Stomach smooth muscle (tissue), 2 donors: ENCODE measurements around the gene SRSF8.
A peak's percentile ranks its signal among the peaks of the same experiment; 100 is the strongest.
"Not testable (repeated sequence)": the region's sequence is repeated elsewhere in the genome, so short reads cannot be mapped to it uniquely, and the experiment has no call there.

Source experiments
- H3K27ac ChIP-seq: one replicate; pipeline ENCODE4 v1.7.0; 2013; ENCODE audit warnings: mild to moderate bottlenecking, low read length, inconsistent platforms
- H3K27me3 ChIP-seq, 2 donors: one replicate each; pipeline ENCODE4 v1.7.0; 2013; ENCODE audit warnings: low read length in 2 of 2; ENCODE audit not compliant: insufficient read depth in 2 of 2, control insufficient read depth in 1 of 2
- H3K36me3 ChIP-seq, 2 donors: one replicate each; pipeline ENCODE4 v1.7.0; 2013; ENCODE audit warnings: low read length in 2 of 2; ENCODE audit not compliant: control insufficient read depth in 2 of 2, insufficient read depth in 2 of 2
- H3K4me1 ChIP-seq: one replicate; pipeline ENCODE4 v1.7.0; 2013; ENCODE audit warnings: low read length; ENCODE audit not compliant: control insufficient read depth, insufficient read depth
- H3K4me3 ChIP-seq, 2 donors: one replicate each; pipeline ENCODE4 v1.7.0; 2013; ENCODE audit warnings: low read length in 2 of 2
- H3K9ac ChIP-seq, 2 donors: one replicate each; pipeline ENCODE4 v1.7.0; 2013; ENCODE audit warnings: low read length in 2 of 2, mild to moderate bottlenecking in 1 of 2
- H3K9me3 ChIP-seq, 2 donors: one replicate each; pipeline ENCODE4 v1.7.0; 2013; ENCODE audit warnings: low read length in 2 of 2; ENCODE audit not compliant: control insufficient read depth in 2 of 2
- donor health status: healthy.
- donor health status: Pancreatic carcinoma.

Gene SRSF8, protein sequence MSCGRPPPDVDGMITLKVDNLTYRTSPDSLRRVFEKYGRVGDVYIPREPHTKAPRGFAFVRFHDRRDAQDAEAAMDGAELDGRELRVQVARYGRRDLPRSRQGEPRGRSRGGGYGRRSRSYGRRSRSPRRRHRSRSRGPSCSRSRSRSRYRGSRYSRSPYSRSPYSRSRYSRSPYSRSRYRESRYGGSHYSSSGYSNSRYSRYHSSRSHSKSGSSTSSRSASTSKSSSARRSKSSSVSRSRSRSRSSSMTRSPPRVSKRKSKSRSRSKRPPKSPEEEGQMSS

GRCh38 chr11:95066716-95067038 lies at the start of gene SRSF8:
TSS of gene SRSF8 (plus strand) at chr11:95066919. CDS start at chr11:95067227, 308 bp downstream.
- peaks cover 5% of the 10 kb centered on the region for H3K4me1 ChIP-seq
- H3K27ac ChIP-seq = peak within 1 kb of the TSS; percentile 92
- H3K36me3 ChIP-seq = no peaks in the 10 kb centered on the region
- peak within 1 kb of the TSS; percentile 95 to 98 for H3K9ac ChIP-seq
- H3K9me3 ChIP-seq = no peaks in the 10 kb centered on the region
- peak within 1 kb of the TSS; percentile 74 to 94 for H3K4me3 ChIP-seq
- H3K27me3 ChIP-seq = no peaks in the 10 kb centered on the region

DNA sequence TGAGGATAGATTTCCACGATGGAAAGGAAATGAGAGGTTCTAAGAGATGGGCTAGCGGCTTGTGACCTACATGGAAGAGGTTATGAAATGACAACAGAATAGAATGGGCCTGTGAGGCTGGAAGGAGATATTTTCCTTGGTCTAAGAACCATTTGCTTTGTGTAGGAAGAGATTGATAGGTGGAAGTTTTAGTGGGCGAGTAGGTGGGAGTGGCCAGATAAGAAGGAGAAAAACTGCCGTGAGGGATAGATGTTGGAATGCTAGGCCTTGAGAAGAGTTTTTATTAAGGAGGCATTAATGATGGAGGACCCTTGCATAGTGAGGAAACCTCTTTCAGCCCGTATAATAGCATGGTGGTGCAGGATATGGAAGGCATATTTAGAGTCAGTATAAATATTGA lies 45.3 kb upstream of the SRSF8 start:
- H3K9me3 ChIP-seq, H3K4me3 ChIP-seq, H3K36me3 ChIP-seq, H3K27me3 ChIP-seq, H3K4me1 ChIP-seq, H3K27ac ChIP-seq, H3K9ac ChIP-seq: not testable (repeated sequence)

GRCh38 chr11:95024958-95025357 lies 41.8 kb upstream of the SRSF8 start, which contains the start of gene KDM4E:
TSS of gene KDM4E (plus strand) at chr11:95025258. CDS start at chr11:95025558, 300 bp downstream.
- Histone ChIP-seq H3K4me3 (no peak within 1 kb of the TSS), H3K9me3 (no peaks in the 10 kb centered on the region), H3K9ac (no peak within 1 kb of the TSS), H3K36me3 (no peaks in the 10 kb centered on the region), H3K4me1 (no peaks in the 10 kb centered on the region), H3K27me3 (no peaks in the 10 kb centered on the region), H3K27ac (no peak within 1 kb of the TSS)

- not testable (repeated sequence) for H3K4me1 ChIP-seq, H3K9me3 ChIP-seq, H3K36me3 ChIP-seq, H3K4me3 ChIP-seq, H3K9ac ChIP-seq, H3K27ac ChIP-seq, H3K27me3 ChIP-seq
These were observed 41.1 kb upstream of the SRSF8 start for GRCh38 chr11:95025594-95025993.

GRCh38 chr11:95028357-95028756 lies 38.4 kb upstream of the SRSF8 start:
- no peak overlapping the region for H3K27ac ChIP-seq
- H3K9ac ChIP-seq = no peak overlapping the region
- H3K4me3 ChIP-seq = no peak overlapping the region
- no peaks in the 10 kb centered on the region for H3K36me3 ChIP-seq
- no peaks in the 10 kb centered on the region for H3K4me1 ChIP-seq
- no peaks in the 10 kb centered on the region for H3K27me3 ChIP-seq
- H3K9me3 ChIP-seq = no peaks in the 10 kb centered on the region

DNA sequence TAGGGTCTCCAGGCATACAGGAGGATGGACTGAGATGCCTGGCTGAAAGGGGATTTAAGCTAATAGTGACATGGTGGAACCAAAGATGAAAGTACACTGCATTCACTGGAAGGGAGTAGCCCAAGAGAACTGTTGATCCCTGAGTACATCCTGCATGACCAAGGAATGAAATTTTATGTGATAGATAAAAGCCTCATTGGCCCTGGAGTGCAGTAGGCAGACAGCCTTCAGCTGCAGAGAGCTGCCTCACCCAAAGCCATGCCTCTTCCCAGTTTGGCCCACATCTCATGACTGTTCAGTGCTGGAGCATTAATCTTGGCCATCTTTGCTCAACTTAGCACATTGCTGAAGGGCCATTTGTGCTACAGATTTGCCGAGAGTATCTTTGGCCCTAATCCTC lies 33.7 kb upstream of the SRSF8 start:
- H3K27me3 ChIP-seq = peaks cover 1 to 4% of the 10 kb centered on the region in 2 donors
- H3K4me3 ChIP-seq = no peak overlapping the region
- no peaks in the 10 kb centered on the region for H3K4me1 ChIP-seq
- no peaks in the 10 kb centered on the region for H3K36me3 ChIP-seq
- peaks cover 0 to under 1% of the 10 kb centered on the region in 2 donors for H3K9me3 ChIP-seq
- H3K27ac ChIP-seq = no peak overlapping the region
- H3K9ac ChIP-seq = no peak overlapping the region

- Histone ChIP-seq H3K27me3 (peaks cover 2 to 4% of the 10 kb centered on the region in 2 donors), H3K36me3 (no peaks in the 10 kb centered on the region), H3K4me1 (no peaks in the 10 kb centered on the region), H3K27ac (no peak overlapping the region), H3K4me3 (no peak overlapping the region), H3K9me3 (peaks cover 0 to 3% of the 10 kb centered on the region in 2 donors), H3K9ac (no peak overlapping the region)
These were observed 31.4 kb upstream of the SRSF8 start for GRCh38 chr11:95035316-95035715.

GRCh38 chr11:95037356-95038035 lies 29.2 kb upstream of the SRSF8 start:
- Histone ChIP-seq H3K4me3 (peak overlapping the region; percentile 22 to 25), H3K27me3 (peaks cover 8 to 11% of the 10 kb centered on the region in 2 donors)
- H3K4me1 ChIP-seq, H3K36me3 ChIP-seq, H3K9ac ChIP-seq, H3K9me3 ChIP-seq, H3K27ac ChIP-seq: not testable (repeated sequence)

- Histone ChIP-seq H3K4me3 (no peak overlapping the region), H3K36me3 (no peaks in the 10 kb centered on the region), H3K27ac (no peak overlapping the region), H3K9me3 (peaks cover 0 to 3% of the 10 kb centered on the region in 2 donors), H3K9ac (no peak overlapping the region), H3K27me3 (peaks cover 12 to 17% of the 10 kb centered on the region in 2 donors), H3K4me1 (no peaks in the 10 kb centered on the region)
These were observed 24.5 kb upstream of the SRSF8 start for GRCh38 chr11:95042239-95042638.

- H3K9ac ChIP-seq = no peak overlapping the region
- H3K27ac ChIP-seq = no peak overlapping the region
- H3K27me3 ChIP-seq = peaks cover 10 to 17% of the 10 kb centered on the region in 2 donors
- H3K9me3 ChIP-seq = peaks cover 0 to 3% of the 10 kb centered on the region in 2 donors
- H3K4me1 ChIP-seq = no peaks in the 10 kb centered on the region
- H3K36me3 ChIP-seq = no peaks in the 10 kb centered on the region
- no peak overlapping the region for H3K4me3 ChIP-seq
These were observed 23.8 kb upstream of the SRSF8 start for GRCh38 chr11:95042906-95043305.

DNA sequence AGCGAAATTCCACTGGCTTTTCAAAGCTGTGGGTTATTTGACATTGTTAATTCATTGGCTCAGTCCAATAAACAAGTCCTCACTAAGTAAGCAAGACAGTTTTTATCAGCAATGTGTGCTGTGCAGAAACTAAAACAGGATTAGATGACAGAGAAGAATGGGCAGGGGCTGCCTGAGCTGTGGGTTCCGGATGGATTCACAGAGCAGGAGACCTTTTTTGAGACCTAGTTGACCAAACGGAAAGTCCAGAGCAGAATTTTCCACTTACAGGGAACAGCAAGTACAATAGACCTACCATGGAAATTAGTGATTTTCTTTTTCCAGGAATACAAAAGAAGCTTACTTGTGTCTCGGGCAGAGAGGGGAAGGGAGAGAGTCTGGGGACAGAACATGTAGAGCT lies 22.7 kb upstream of the SRSF8 start:
- Histone ChIP-seq H3K4me1 (no peaks in the 10 kb centered on the region), H3K27ac (no peak overlapping the region), H3K36me3 (no peaks in the 10 kb centered on the region), H3K9ac (no peak overlapping the region), H3K27me3 (peaks cover 10 to 15% of the 10 kb centered on the region in 2 donors), H3K9me3 (no peaks in the 10 kb centered on the region), H3K4me3 (no peak overlapping the region)
